Measurements from ENCODE around the gene ANTXR2.

ANTXR2 gene

DNA sequence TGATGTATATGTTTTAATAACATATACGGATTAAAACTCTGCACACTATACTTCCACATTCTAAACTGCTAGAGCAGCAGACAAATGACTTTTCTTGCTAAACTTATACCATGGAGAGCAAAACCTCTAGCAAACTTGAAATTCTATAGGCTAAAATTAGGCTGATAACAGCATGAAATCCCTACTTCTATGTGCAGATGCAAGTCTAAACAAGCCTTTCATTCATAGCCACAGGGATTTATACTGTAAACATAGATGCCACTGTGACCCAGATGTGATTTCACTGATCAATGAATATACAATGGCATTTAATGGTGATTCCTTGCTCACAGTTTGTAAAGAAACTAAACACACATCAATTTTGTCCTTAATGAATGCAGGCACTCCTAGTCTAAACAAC, 151.0 kb downstream of the ANTXR2 start:
- no peak for DNase-seq (ENCODE audit: low spot score)
- H3K27ac ChIP-seq, result no peak overlapping the region
- H3K4me3 ChIP-seq, result no peak overlapping the region
- TF ChIP-seq, protein P1, sequence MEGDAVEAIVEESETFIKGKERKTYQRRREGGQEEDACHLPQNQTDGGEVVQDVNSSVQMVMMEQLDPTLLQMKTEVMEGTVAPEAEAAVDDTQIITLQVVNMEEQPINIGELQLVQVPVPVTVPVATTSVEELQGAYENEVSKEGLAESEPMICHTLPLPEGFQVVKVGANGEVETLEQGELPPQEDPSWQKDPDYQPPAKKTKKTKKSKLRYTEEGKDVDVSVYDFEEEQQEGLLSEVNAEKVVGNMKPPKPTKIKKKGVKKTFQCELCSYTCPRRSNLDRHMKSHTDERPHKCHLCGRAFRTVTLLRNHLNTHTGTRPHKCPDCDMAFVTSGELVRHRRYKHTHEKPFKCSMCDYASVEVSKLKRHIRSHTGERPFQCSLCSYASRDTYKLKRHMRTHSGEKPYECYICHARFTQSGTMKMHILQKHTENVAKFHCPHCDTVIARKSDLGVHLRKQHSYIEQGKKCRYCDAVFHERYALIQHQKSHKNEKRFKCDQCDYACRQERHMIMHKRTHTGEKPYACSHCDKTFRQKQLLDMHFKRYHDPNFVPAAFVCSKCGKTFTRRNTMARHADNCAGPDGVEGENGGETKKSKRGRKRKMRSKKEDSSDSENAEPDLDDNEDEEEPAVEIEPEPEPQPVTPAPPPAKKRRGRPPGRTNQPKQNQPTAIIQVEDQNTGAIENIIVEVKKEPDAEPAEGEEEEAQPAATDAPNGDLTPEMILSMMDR (IDR thresholded peaks at IDR 0.05), result no peak

- DNase-seq (ENCODE audit: low spot score), result no peak
- no peak overlapping the region for H3K4me3 ChIP-seq
- no peak overlapping the region for H3K27ac ChIP-seq
- TF ChIP-seq, protein P1 (IDR thresholded peaks at IDR 0.05), result no peak
These were observed 152.7 kb downstream of the ANTXR2 start for GRCh38 chr4:79920163-79920853.

- DNase-seq (ENCODE audit: low spot score), result no peak
- TF ChIP-seq, protein P1 (IDR thresholded peaks at IDR 0.05), result no peak
- H3K27ac ChIP-seq, result no peak overlapping the region
- no peak overlapping the region for H3K4me3 ChIP-seq
These were observed 154.7 kb downstream of the ANTXR2 start for GRCh38 chr4:79918292-79918691.

- Histone ChIP-seq H3K4me3 (no peak overlapping the region), H3K27ac (no peak overlapping the region)
- DNase-seq (ENCODE audit: low spot score), result no peak
- TF ChIP-seq, protein P1 (IDR thresholded peaks at IDR 0.05), result peak; percentile 29
These were observed 155.8 kb downstream of the ANTXR2 start for GRCh38 chr4:79917246-79917645.

- TF ChIP-seq, protein P1 (IDR thresholded peaks at IDR 0.05), result no peak
- no peak overlapping the region for H3K4me3 ChIP-seq
- H3K27ac ChIP-seq, result no peak overlapping the region
- no peak for DNase-seq (ENCODE audit: low spot score)
These were observed 157.8 kb downstream of the ANTXR2 start for GRCh38 chr4:79915246-79915645.

DNA sequence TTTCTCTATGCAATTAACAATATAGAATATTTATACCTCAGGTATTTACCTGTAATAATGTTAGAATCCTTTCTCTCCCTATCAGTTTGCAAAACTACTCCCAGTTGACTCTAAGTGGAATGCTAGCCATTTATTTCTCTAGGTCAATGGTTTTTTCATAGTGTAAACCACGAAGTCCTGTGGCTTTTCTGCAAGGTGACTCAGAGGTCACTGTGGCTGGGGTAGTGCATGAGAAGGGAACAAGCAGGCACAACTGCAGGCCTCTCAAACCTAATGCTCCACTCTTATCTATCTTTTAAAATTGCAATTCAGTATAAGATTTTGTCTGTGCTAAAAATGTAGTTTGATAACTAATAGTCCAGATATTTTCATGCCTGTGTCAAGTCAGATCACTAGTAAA, 159.4 kb downstream of the ANTXR2 start:
- DNase-seq (ENCODE audit: low spot score), result no peak
- Histone ChIP-seq H3K27ac (no peak overlapping the region), H3K4me3 (no peak overlapping the region)
- TF ChIP-seq, protein P1 (IDR thresholded peaks at IDR 0.05), result no peak

GRCh38 chr4:79907001-79907400, 166.0 kb downstream of the ANTXR2 start:
- no peak overlapping the region for H3K4me3 ChIP-seq
- TF ChIP-seq, protein P1 (IDR thresholded peaks at IDR 0.05), result no peak
- DNase-seq (ENCODE audit: low spot score), result no peak
- H3K27ac ChIP-seq, result no peak overlapping the region

Data from coronary artery (tissue), 2 donors.